ENCODE results near the gene FMO3.

GRCh38 chr1:171107969-171108368 lies 17.3 kb downstream of the FMO3 start:
- TF ChIP-seq CTCF (IDR thresholded peaks at IDR 0.05 in 8 of 11, conservative IDR thresholded peaks at IDR 0.05 in 3 of 11), result no peak
- no peak for TF ChIP-seq POLR2AphosphoS5 (IDR thresholded peaks at IDR 0.05)
- TF ChIP-seq POLR2A (IDR thresholded peaks at IDR 0.05), result no peak
